ENCODE data around the gene PTCD1.

The PTCD1 gene

GRCh38 chr7:99375070-99375807 is 63.4 kb downstream of the PTCD1 start:
- H3K27ac ChIP-seq, result peak overlapping the region; percentile 71 to 99 (median 96)
- peak overlapping the region; percentile 63 to 96 (median 91) for H3K4me3 ChIP-seq

GRCh38 chr7:99374111-99375064 is 64.2 kb downstream of the PTCD1 start, which contains the start of gene ARPC1B:
ARPC1B (plus strand) TSS chr7:99374730; CDS start chr7:99385715, 10,985 bp downstream.
- H3K27ac ChIP-seq, result peak within 1 kb of the TSS; percentile 71 to 99 (median 96)
- H3K4me3 ChIP-seq, result peak within 1 kb of the TSS; percentile 63 to 96 (median 91)

GRCh38 chr7:99373091-99374066 is 65.2 kb downstream of the PTCD1 start:
- Histone ChIP-seq H3K4me3 (peak overlapping the region; percentile 63 to 96 (median 91)), H3K27ac (peak overlapping the region in 18 of 21 experiments; percentile 83 to 99 (median 96))

GRCh38 chr7:99372275-99373090 is 66.1 kb downstream of the PTCD1 start:
- H3K27ac ChIP-seq, result peak overlapping the region in 2 of 21 experiments; percentile 27 to 28
- H3K4me3 ChIP-seq, result no peak overlapping the region

GRCh38 chr7:99371376-99371920 is 67.2 kb downstream of the PTCD1 start:
- Histone ChIP-seq H3K27ac (no peak overlapping the region), H3K4me3 (no peak overlapping the region)

- Histone ChIP-seq H3K27ac (peak overlapping the region in 3 of 21 experiments; percentile 2 to 14 (median 10)), H3K4me3 (no peak overlapping the region)
Measured at GRCh38 chr7:99369767-99370391, 68.7 kb downstream of the PTCD1 start.

- H3K27ac ChIP-seq, result no peak overlapping the region
Measured at GRCh38 chr7:99368750-99369389, 69.7 kb downstream of the PTCD1 start.

More at GRCh38 chr7:99368750-99369389, 69.7 kb downstream of the PTCD1 start:
- no peak overlapping the region for H3K4me3 ChIP-seq
